ENCODE data around the gene AMIGO2.

AMIGO2 gene

GRCh38 chr12:47038270-47038748, 41.5 kb downstream of the AMIGO2 start:
- TF ChIP-seq GATA3 (IDR thresholded peaks at IDR 0.05; ENCODE audit: low read depth, low read length) (no peak), GATA2 (IDR thresholded peaks at IDR 0.05; ENCODE audit: low read depth, low read length) (no peak)

- TF ChIP-seq GATA3 (IDR thresholded peaks at IDR 0.05; ENCODE audit: low read depth, low read length): no peak
- TF ChIP-seq GATA2 (IDR thresholded peaks at IDR 0.05; ENCODE audit: low read depth, low read length): no peak
Measured at GRCh38 chr12:47035484-47035883, 44.3 kb downstream of the AMIGO2 start.

- TF ChIP-seq GATA2 (IDR thresholded peaks at IDR 0.05; ENCODE audit: low read depth, low read length) (no peak), GATA3 (IDR thresholded peaks at IDR 0.05; ENCODE audit: low read depth, low read length) (no peak)
Measured at GRCh38 chr12:47034661-47035060, 45.1 kb downstream of the AMIGO2 start.

GRCh38 chr12:47033789-47034555, 45.8 kb downstream of the AMIGO2 start:
- TF ChIP-seq GATA3 (IDR thresholded peaks at IDR 0.05; ENCODE audit: low read depth, low read length): no peak
- no peak for TF ChIP-seq GATA2 (IDR thresholded peaks at IDR 0.05; ENCODE audit: low read depth, low read length)

GRCh38 chr12:47033081-47033480, 46.7 kb downstream of the AMIGO2 start:
- TF ChIP-seq GATA3 (IDR thresholded peaks at IDR 0.05; ENCODE audit: low read depth, low read length) (no peak), GATA2 (IDR thresholded peaks at IDR 0.05; ENCODE audit: low read depth, low read length) (no peak)

GRCh38 chr12:47032644-47033043, 47.1 kb downstream of the AMIGO2 start:
- no peak for TF ChIP-seq GATA2 (IDR thresholded peaks at IDR 0.05; ENCODE audit: low read depth, low read length)
- no peak for TF ChIP-seq GATA3 (IDR thresholded peaks at IDR 0.05; ENCODE audit: low read depth, low read length)

GRCh38 chr12:47029903-47030302, 49.9 kb downstream of the AMIGO2 start:
- TF ChIP-seq GATA3 (IDR thresholded peaks at IDR 0.05; ENCODE audit: low read depth, low read length): no peak
- TF ChIP-seq GATA2 (IDR thresholded peaks at IDR 0.05; ENCODE audit: low read depth, low read length): no peak

GRCh38 chr12:47028981-47029708, 50.6 kb downstream of the AMIGO2 start:
- TF ChIP-seq GATA2 (IDR thresholded peaks at IDR 0.05; ENCODE audit: low read depth, low read length) (no peak), GATA3 (IDR thresholded peaks at IDR 0.05; ENCODE audit: low read depth, low read length) (no peak)

GRCh38 chr12:47028186-47028585, 51.6 kb downstream of the AMIGO2 start:
- TF ChIP-seq GATA3 (IDR thresholded peaks at IDR 0.05; ENCODE audit: low read depth, low read length) (no peak), GATA2 (IDR thresholded peaks at IDR 0.05; ENCODE audit: low read depth, low read length) (no peak)
